Kidney epithelial cell (primary cell): ENCODE data around the gene MPV17. TPM values are rescaled to one million over a fixed set of nuclear protein-coding genes. Genes with fewer than 3 reads are reported as not detected.

Experiments used
- DNase-seq: peaks from one replicate; pipeline ENCODE4 v3.0.0-alpha.2; 2010; ENCODE audit warnings: low read depth
- H3K27me3 ChIP-seq: 2 replicates; pipeline ENCODE4 v1.6.0; 2011; ENCODE audit warnings: low read length; ENCODE audit not compliant: control insufficient read depth, insufficient read depth
- H3K36me3 ChIP-seq: 2 replicates; pipeline ENCODE4 v1.5.1; 2011; ENCODE audit warnings: low read length; ENCODE audit not compliant: control insufficient read depth, insufficient read depth
- H3K4me3 ChIP-seq: 2 replicates; pipeline ENCODE4 v1.5.1; 2011; ENCODE audit warnings: low read depth, mild to moderate bottlenecking, control low read depth, low read length
- total RNA-seq: library from RNA; depleted of rRNA; stranded (reverse); fragments of >200 nt; gene quantifications from 2 replicates; pipeline ENCODE4 v1.2.3, GENCODE V29; 2015
- TF ChIP-seq, protein P1 (sequence below): IDR thresholded peaks from 2 replicates; pipeline ENCODE4 v1.5.1; 2011; ENCODE audit warnings: mild to moderate bottlenecking, moderate library complexity, low read length, control low read depth, inconsistent platforms; ENCODE audit not compliant: insufficient read depth, poor library complexity, severe bottlenecking

The MPV17 gene
- total RNA-seq, 1 donor from 2014 or later: 105 TPM

DNA sequence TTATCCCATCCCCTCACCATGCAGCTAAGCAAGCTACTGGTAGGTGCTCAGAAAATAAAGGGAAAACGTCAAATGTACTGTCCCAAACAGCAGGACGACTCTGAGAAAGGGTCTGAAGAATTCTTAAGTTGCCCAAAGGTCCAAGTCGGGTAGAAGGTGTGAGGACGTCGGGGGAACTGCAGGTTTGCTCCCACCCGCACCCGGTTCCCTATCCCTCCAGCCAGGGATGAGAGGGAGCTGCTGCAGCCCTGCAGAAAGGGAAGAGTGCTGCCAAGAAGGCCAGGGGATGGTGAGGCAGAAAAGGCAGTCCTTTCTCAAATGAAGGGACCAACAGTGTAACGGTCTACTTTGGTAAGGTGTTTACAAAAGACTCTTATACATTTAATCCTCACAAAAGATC is 7.8 kb downstream of the MPV17 start:
- no peak for DNase-seq
- TF ChIP-seq, protein P1, sequence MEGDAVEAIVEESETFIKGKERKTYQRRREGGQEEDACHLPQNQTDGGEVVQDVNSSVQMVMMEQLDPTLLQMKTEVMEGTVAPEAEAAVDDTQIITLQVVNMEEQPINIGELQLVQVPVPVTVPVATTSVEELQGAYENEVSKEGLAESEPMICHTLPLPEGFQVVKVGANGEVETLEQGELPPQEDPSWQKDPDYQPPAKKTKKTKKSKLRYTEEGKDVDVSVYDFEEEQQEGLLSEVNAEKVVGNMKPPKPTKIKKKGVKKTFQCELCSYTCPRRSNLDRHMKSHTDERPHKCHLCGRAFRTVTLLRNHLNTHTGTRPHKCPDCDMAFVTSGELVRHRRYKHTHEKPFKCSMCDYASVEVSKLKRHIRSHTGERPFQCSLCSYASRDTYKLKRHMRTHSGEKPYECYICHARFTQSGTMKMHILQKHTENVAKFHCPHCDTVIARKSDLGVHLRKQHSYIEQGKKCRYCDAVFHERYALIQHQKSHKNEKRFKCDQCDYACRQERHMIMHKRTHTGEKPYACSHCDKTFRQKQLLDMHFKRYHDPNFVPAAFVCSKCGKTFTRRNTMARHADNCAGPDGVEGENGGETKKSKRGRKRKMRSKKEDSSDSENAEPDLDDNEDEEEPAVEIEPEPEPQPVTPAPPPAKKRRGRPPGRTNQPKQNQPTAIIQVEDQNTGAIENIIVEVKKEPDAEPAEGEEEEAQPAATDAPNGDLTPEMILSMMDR: no peak
- no peaks in the 10 kb centered on the region for H3K27me3 ChIP-seq
- H3K36me3 ChIP-seq: peaks cover 2% of the 10 kb centered on the region
- H3K4me3 ChIP-seq: no peak overlapping the region

DNA sequence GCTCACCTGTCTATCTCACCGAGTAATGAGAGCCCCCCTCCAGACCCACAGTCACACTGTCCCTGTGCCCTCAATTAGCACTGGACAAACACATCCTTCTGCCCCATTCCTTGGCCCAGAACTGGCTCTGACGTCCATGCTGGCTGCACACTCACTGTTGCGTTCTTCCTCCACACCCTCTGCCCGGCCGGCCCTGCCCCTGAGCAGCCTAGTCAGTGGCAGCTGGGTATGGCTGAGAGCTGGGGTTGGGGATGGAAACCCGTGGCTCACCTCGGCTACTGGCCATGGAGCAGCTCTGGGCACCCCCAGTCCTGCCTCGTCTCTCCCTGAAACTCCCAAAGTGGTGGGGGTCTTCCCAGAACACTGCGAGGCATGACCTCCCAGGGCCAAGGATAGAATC is 8.2 kb downstream of the MPV17 start:
- DNase-seq: no peak
- no peaks in the 10 kb centered on the region for H3K27me3 ChIP-seq
- no peak overlapping the region for H3K4me3 ChIP-seq
- peaks cover 2% of the 10 kb centered on the region for H3K36me3 ChIP-seq
- TF ChIP-seq, protein P1: no peak

DNA sequence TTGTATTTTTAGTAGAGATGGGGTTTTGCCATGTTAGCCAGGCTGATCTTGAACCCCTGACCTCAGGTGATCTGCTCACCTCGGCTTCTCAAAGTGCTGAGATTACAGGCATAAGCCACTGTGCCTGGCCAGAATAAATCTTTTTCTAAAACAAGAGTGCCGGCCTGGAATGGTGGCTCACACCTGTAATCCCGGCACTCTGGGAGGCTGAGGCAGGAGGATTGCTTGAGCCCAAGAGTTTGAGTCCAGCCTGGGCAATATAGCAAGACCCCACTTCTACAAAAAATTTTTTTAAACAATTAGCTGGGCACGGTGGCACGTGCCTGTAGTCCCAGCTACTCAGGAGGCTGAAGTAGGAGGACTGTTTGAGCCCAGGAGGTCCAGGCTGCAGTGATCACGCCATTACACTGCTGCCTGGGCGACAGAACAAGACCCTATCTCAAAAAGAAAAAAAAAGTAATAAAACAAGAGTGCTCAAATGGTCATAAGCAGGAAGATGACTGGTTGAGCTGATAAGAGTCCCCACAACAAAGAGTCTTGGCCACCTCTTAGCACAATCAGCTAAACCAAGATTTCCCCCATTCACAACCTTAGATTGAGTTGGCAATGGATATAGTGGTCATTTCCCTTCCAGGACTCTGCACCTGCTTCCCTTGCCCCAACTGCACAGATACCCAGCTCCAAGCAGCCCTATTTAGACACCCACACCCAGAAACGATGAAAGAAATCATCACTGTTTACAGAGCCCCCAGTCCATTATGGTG is 8.8 kb downstream of the MPV17 start:
- TF ChIP-seq, protein P1: no peak
- DNase-seq: no peak
- H3K4me3 ChIP-seq: no peak overlapping the region
- H3K27me3 ChIP-seq: no peaks in the 10 kb centered on the region
- H3K36me3 ChIP-seq: peaks cover 2% of the 10 kb centered on the region

DNA sequence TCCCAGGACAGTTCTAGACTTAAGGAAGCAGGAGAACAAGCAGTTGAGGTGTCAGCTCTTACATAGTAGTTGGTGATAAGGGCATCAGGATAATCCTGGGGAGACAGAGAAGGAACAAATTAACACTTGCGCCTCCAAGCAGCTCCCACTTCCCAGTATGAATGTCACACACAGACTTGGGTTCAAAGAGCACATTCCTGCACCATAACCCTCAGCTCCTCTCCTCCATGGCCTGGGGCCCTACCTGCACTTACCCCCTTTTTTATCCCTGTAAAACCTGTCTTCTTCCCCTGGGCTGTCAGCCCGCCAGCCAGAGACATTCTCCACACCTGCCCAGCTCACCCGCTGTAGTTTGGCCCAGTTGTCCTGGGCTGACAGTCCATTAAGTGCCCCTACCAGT is 10.7 kb downstream of the MPV17 start:
- peaks cover 2% of the 10 kb centered on the region for H3K36me3 ChIP-seq
- TF ChIP-seq, protein P1: no peak
- H3K4me3 ChIP-seq: no peak overlapping the region
- no peak for DNase-seq
- peaks cover 19% of the 10 kb centered on the region for H3K27me3 ChIP-seq

DNA sequence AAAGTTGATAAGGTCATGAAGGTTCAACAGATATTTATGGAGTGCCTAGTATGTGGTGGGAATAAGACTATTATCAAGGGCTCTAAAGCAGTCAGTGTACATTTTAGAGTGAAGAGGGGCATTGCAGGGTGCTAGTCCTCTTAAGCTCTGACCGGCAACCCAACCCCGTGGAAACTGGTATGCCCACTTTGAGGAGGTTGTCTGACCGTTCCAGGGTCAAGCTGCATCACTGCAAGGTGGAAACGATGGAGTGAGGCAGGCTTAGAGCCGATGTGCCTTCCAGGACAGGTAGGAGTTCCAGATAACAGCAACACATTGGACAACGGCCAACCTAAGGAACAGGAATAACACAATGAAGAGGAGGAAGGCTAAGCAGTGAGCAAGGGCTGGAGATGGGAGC is 13.2 kb downstream of the MPV17 start:
- H3K4me3 ChIP-seq: no peak overlapping the region
- DNase-seq: no peak
- peaks cover 43% of the 10 kb centered on the region for H3K27me3 ChIP-seq
- H3K36me3 ChIP-seq: no peaks in the 10 kb centered on the region
- TF ChIP-seq, protein P1: no peak

DNA sequence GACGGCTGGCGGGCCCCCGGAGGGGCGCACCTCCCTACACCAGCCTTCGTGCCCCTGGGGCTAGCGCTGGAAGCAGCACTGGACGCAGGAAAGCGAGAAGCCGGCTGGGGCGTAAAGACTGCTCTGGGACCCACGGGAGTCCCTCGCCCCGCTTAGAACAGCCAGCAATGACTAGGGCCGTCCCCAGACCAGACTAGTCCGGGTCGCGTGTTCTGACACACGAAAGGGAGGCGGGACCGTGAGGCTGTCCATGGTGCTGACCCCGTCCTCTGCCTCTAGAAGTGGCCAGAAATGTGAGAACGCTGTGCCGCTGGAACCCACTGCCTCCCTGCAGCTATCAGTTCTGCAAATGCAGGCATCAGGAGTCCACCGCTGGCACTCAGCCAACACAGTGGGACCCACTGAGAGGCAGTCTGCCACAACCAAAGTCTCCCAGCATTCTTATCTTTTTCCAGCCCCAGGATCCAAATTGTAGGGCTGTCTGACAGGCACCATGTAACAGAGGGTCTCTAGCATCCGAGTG is 14.5 kb downstream of the MPV17 start, which contains the start of gene UCN:
TSS of gene UCN (minus strand) at position 87 of the 523 bp plus-strand sequence. CDS start 550 bp downstream, outside the sequence.
- DNase-seq: no peak
- no peaks in the 10 kb centered on the region for H3K36me3 ChIP-seq
- H3K27me3 ChIP-seq: peaks cover 45% of the 10 kb centered on the region
- H3K4me3 ChIP-seq: no peak within 1 kb of the TSS
- TF ChIP-seq, protein P1: no peak
